Measurements from ENCODE around the gene BHLHE23.

The BHLHE23 gene

GRCh38 chr20:63029358-63030121 is 22.8 kb upstream of the BHLHE23 start:
- Histone ChIP-seq H3K27ac (no peak overlapping the region), H3K4me3 (ENCODE audit: low read depth, low read length) (no peak overlapping the region), H3K27me3 (replicated peaks) (peaks cover 71% of the 10 kb centered on the region), H3K36me3 (replicated peaks) (no peaks in the 10 kb centered on the region)
- no peak for TF ChIP-seq CTCF (IDR thresholded peaks at IDR 0.05; ENCODE audit: low read depth, low read length, missing control alignments)
- no peak for DNase-seq
- in situ Hi-C loops (cut with HindIII; ENCODE audit: low pct_ligation_motif_present, low sequenced_read_pairs) = no loop called here

DNA sequence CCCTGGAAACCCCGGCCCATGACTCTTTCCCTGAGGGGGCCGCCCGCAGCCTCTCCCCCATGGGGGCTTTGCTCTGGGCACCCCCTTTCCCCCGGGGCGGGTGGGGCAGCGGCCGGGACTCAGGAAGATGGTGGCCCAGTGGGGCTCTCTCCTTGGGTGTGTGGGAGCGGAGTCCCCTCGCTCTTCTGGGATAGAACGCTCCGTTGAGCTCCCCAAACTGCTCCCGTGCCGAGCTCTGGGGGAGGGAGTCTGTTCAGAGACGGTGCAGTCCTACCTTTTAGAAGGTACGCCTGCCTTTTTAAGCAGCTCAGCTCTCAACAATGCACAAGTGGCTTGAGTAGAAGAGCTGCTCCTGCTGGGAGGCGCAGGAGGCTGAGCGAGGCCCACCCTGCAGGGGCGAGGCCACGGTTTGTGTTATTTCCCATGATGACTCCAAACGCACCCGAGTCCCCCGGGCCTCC is 21.7 kb upstream of the BHLHE23 start:
- no peak for DNase-seq
- Histone ChIP-seq H3K4me3 (ENCODE audit: low read depth, low read length) (no peak overlapping the region), H3K27me3 (replicated peaks) (peaks cover 80% of the 10 kb centered on the region), H3K27ac (no peak overlapping the region), H3K36me3 (replicated peaks) (no peaks in the 10 kb centered on the region)
- TF ChIP-seq CTCF (IDR thresholded peaks at IDR 0.05; ENCODE audit: low read depth, low read length, missing control alignments) = no peak
- in situ Hi-C loops (cut with HindIII; ENCODE audit: low pct_ligation_motif_present, low sequenced_read_pairs) = no loop called here

- Histone ChIP-seq H3K27me3 (replicated peaks) (peaks cover 81% of the 10 kb centered on the region), H3K36me3 (replicated peaks) (no peaks in the 10 kb centered on the region), H3K27ac (no peak overlapping the region), H3K4me3 (ENCODE audit: low read depth, low read length) (no peak overlapping the region)
- no peak for DNase-seq
- TF ChIP-seq CTCF (IDR thresholded peaks at IDR 0.05; ENCODE audit: low read depth, low read length, missing control alignments) = no peak
- in situ Hi-C loops (cut with HindIII; ENCODE audit: low pct_ligation_motif_present, low sequenced_read_pairs) = no loop called here
These were observed 21.2 kb upstream of the BHLHE23 start for GRCh38 chr20:63027922-63028389.

DNA sequence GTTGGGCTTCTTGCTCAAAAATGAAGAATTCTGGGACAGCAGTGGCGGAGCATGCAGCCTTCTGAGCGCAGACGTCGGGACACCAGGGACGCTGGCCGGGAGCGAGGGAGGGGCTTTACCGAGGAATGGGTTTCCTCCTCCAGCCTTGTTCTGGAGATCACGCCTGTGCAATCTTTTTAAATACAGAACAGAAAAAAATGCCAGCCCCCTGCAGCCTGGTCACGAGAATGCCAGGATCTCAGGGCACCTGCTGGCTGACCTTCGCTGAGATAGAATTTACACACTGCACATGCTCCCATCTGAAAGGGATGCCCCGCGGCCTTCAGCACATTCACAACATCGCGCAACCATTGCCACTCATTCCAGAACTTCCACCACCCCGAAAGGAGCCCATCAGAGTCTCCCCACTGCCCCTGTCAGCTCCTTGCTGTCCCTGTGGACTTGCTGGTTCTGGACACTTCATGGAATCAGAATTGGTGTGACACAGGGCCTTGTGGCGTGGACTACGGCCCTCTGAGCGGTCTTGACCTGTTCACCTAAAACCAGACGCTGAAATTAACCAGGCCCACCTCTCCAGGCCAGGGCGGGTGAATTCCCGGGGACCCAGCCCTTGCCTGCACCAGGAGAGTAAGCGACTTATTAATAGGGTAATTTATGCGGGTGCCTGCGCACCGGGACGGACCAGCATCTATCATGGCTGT is 20.6 kb upstream of the BHLHE23 start:
- no peak for DNase-seq
- TF ChIP-seq CTCF (IDR thresholded peaks at IDR 0.05; ENCODE audit: low read depth, low read length, missing control alignments) = no peak
- Histone ChIP-seq H3K4me3 (ENCODE audit: low read depth, low read length) (no peak overlapping the region), H3K27ac (no peak overlapping the region), H3K27me3 (replicated peaks) (peaks cover 81% of the 10 kb centered on the region), H3K36me3 (replicated peaks) (no peaks in the 10 kb centered on the region)
- in situ Hi-C loops (cut with HindIII; ENCODE audit: low pct_ligation_motif_present, low sequenced_read_pairs) = no loop called here

DNA sequence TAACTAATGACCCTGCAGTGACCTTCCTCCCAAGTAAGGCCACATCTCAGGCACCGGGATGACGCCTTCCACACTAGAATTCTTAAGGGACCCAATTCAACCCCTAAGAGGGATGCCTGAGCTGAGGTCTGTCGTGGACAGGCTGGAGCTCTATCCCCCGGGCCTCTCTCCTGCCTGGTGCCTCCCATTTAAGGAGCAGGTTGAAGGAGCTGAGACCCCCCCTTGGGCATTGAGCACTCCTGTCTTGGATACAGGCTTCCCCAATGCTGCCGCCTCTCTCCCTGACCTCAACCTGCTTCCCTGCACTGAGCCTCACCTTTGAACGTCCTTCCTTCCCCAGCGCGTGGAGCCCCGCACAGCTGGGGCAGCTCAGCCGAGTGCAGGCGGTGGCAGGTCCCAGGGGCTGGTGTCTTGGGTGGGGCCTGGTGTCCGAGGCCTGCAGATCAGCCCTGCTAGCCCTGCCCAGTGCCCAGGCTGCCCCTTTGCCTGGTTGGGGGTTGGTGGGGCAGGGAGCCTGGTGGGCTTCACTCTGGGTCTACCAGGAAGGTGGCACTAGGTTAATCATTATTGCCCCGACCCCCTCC is 19.9 kb upstream of the BHLHE23 start:
- no peak for TF ChIP-seq CTCF (IDR thresholded peaks at IDR 0.05; ENCODE audit: low read depth, low read length, missing control alignments)
- Histone ChIP-seq H3K4me3 (ENCODE audit: low read depth, low read length) (no peak overlapping the region), H3K27ac (no peak overlapping the region), H3K36me3 (replicated peaks) (no peaks in the 10 kb centered on the region), H3K27me3 (replicated peaks) (peaks cover 79% of the 10 kb centered on the region)
- DNase-seq = no peak
- in situ Hi-C loops (cut with HindIII; ENCODE audit: low pct_ligation_motif_present, low sequenced_read_pairs) = no loop called here
